Measurements from ENCODE around the gene FGFR3.

The FGFR3 gene

DNA sequence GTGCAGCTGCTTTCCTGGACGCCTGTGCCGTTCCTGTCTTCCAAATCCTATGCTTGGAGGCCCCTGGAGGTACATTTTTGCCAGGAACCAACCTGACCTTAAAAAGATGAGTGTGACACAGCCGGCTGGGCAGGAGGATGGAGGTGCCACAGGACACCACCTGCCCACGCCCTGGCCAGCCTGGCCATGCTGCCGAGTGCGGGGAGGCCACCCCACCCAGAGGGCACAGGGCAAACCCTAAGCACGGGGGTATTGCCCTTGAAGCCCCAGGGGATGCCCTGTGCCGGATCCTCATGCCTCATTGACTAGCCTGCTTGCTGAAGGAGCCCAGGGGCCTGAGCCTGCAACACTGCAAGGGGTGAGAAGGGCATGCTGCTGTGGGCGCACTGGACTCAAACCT is 20.1 kb downstream of the FGFR3 start:
- Histone ChIP-seq H3K4me1 (no peaks in the 10 kb centered on the region), H3K27me3 (no peaks in the 10 kb centered on the region), H3K9me3 (no peaks in the 10 kb centered on the region; the same call in 1 of the 2 replicates), H3K36me3 (peaks cover 46% of the 10 kb centered on the region), H3K4me3 (ENCODE audit: low read depth, low read length) (no peak overlapping the region)
- DNase-seq: no peak
- TF ChIP-seq, protein P1, sequence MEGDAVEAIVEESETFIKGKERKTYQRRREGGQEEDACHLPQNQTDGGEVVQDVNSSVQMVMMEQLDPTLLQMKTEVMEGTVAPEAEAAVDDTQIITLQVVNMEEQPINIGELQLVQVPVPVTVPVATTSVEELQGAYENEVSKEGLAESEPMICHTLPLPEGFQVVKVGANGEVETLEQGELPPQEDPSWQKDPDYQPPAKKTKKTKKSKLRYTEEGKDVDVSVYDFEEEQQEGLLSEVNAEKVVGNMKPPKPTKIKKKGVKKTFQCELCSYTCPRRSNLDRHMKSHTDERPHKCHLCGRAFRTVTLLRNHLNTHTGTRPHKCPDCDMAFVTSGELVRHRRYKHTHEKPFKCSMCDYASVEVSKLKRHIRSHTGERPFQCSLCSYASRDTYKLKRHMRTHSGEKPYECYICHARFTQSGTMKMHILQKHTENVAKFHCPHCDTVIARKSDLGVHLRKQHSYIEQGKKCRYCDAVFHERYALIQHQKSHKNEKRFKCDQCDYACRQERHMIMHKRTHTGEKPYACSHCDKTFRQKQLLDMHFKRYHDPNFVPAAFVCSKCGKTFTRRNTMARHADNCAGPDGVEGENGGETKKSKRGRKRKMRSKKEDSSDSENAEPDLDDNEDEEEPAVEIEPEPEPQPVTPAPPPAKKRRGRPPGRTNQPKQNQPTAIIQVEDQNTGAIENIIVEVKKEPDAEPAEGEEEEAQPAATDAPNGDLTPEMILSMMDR (IDR thresholded peaks at IDR 0.05; ENCODE audit: low read depth, low read length): no peak

DNA sequence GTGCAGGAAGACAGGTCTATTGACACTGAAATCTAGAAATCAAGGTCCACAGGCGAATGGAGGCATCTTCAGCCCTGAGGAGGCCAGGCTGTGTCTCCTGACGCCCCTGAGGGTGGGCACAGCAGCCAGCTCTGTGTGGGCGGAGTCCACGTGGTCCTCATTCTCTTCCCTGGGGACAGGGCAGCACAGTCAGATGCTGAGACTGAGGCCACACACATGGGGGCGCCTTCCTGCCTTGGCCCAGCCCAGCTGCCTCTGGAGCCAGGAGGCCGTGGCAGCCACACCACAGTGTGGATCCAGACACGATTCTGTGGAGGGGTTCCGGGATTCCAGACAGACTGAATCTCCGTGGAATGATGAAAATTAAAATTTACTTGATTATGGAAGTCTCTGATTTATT is 20.8 kb downstream of the FGFR3 start:
- TF ChIP-seq, protein P1 (IDR thresholded peaks at IDR 0.05; ENCODE audit: low read depth, low read length): peak; percentile 37
- peaks cover 46% of the 10 kb centered on the region for H3K36me3 ChIP-seq
- no peak overlapping the region for H3K4me3 ChIP-seq (ENCODE audit: low read depth, low read length)
- H3K9me3 ChIP-seq: no peaks in the 10 kb centered on the region; the same call in 1 of the 2 replicates
- H3K27me3 ChIP-seq: no peaks in the 10 kb centered on the region
- H3K4me1 ChIP-seq: no peaks in the 10 kb centered on the region
- peak; percentile 67 for DNase-seq

DNA sequence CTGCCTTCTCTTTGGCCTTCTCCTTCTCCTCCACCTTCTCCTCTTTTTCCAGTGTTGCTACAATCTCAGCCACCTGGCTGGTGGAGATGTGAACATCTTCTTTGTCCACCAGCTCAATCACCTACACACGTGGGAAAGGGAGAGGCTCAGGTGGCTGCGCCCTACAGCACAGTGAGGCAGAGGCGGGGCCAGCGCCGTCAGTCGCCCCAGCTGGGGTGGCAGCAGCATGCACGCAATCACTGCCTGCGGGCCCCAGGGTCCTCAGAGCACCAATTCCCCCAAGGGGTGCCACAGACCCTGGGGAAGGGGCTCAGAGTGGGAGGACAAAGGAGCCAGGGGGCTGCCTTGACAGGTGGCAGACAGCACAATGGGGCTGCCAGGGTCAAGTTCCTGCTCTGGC is 21.4 kb downstream of the FGFR3 start:
- H3K4me3 ChIP-seq (ENCODE audit: low read depth, low read length): no peak overlapping the region
- no peaks in the 10 kb centered on the region; the same call in 1 of the 2 replicates for H3K9me3 ChIP-seq
- TF ChIP-seq, protein P1 (IDR thresholded peaks at IDR 0.05; ENCODE audit: low read depth, low read length): no peak
- peaks cover 51% of the 10 kb centered on the region for H3K36me3 ChIP-seq
- H3K27me3 ChIP-seq: no peaks in the 10 kb centered on the region
- H3K4me1 ChIP-seq: no peaks in the 10 kb centered on the region
- peak; percentile 6 for DNase-seq

DNA sequence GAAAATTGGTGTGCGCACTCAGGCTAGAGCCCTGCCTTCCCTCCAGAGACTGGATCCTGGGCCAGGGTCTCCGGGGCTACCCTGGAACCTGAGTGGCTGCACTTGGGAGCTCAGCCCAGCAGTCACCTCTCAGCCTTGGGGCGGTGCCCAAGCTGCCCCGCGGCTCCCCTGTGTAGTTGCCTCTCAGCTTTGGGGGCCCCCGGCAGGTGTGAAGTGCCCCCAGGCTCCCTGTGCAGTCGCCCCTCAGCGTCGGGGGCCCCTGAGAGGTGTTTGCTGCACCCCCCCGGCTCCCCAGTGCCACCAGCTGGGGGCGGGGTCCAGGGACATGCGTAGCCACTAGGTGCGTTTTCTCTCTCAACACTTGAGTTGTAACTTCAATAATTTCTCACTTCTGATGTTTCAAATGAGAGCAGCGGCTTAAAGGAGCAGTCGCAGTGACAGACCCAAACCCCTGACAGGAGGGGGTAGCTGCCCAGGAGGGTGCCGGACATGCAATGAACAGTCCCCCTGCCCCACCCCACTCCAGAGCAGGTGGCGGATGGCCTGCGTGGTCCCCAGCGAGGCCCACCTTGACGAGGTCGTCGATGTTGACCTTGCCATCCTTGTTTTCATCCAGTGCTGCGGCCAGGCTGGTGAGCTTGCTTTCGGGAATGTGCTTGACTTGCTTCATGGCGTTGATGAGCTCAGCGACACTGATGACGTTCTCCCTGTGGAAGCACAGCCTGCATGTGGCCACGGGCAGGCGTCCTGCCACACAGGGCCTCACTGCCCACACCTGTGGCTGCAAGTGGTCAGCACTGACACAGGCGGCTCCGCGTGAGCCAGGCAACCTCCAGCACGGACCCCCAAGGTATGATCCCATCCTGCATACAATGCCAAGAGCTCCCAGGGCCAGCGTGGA is 22.3 kb downstream of the FGFR3 start:
- Histone ChIP-seq H3K4me3 (ENCODE audit: low read depth, low read length) (no peak overlapping the region), H3K9me3 (no peaks in the 10 kb centered on the region; the same call in 1 of the 2 replicates), H3K36me3 (peaks cover 57% of the 10 kb centered on the region), H3K27me3 (no peaks in the 10 kb centered on the region), H3K4me1 (no peaks in the 10 kb centered on the region)
- DNase-seq: no peak
- TF ChIP-seq, protein P1 (IDR thresholded peaks at IDR 0.05; ENCODE audit: low read depth, low read length): no peak

DNA sequence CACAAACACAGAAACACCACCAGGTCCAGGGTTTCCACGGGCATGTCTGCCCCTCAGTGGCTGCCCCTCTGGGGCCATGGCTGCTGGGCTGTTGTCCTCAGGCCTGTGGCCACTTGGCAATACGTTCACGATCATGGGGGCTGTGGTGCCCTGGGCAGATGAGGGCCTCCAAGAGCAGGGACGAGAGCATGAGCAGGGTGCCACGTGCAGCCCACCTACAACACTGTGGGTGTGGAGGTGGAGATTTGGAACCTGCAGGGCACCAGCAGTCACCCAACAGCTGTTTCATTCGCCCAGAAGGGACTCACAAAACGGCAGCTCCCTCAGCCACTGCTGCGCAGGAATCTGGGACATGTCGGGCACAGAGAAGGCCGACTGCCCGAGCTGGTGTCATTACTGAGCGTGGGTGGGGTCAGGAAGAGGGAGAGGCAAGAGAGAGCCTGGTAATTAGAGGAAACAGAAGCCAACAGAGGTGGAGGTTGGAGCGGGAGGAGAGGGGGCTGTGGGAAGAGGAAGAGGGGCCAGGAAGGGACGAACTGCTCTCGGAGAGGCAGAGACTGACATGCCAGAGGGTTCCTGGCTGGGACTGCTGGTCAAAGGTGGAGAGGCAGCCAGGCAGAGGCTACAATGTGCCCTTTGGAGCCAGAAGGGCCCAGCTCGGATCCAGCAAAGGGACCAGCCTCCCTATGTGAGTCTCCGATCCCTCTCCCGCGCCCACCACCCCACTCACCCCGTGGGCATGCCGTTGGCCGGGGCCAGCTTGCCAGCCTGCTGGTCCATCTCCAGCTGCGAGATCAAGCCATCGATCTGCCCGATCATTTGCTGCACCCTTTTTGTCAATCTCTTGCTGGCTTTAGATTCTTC is 23.1 kb downstream of the FGFR3 start:
- TF ChIP-seq, protein P1 (IDR thresholded peaks at IDR 0.05; ENCODE audit: low read depth, low read length): no peak
- no peaks in the 10 kb centered on the region for H3K27me3 ChIP-seq
- H3K4me3 ChIP-seq (ENCODE audit: low read depth, low read length): no peak overlapping the region
- H3K4me1 ChIP-seq: no peaks in the 10 kb centered on the region
- H3K9me3 ChIP-seq: no peaks in the 10 kb centered on the region; the same call in 1 of the 2 replicates
- peaks cover 62% of the 10 kb centered on the region for H3K36me3 ChIP-seq
- no peak for DNase-seq
